GM19035 (cell line): ENCODE data around the gene FEM1B.

Experiments
- ATAC-seq: cut with Tn5 transposase; IDR thresholded peaks from one replicate; pipeline ENCODE4 v1.9.1; 2021; ENCODE audit not compliant: unreplicated experiment

Gene FEM1B

DNA sequence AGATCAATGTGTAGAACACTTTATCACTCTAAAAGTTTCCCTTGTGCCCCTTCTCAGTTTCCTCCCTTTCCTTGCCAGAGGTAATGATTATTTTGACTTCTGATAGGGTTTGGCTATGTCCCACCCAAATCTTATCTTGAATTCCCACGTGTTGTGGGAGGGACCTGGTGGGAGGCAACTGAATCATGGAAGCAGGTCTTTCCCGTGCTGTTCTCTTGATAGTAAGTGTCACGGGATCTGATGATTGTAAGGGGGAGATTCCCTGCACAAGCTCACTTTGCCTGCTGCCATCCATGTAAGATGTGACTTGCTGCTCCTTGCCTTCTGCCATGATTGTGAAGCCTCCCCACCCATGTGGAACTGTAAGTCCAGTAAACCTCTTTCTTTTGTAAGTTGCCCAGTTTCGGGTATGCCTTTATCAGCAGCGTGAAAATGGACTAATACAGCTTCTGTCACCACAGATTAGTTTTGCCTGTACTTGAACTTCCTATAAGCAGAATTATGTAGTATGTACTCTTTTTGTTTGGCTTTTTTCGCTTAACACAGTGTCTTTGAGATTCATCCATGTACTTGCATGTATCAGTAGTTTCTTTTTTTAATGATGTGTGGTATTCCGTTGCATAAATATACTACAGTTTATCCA is 7.2 kb downstream of the FEM1B start:
- no peak for ATAC-seq

- no peak for ATAC-seq
Observed at GRCh38 chr15:68285259-68285980, 7.9 kb downstream of the FEM1B start.

- ATAC-seq, result no peak
Observed at GRCh38 chr15:68286256-68286655, 8.7 kb downstream of the FEM1B start.

GRCh38 chr15:68289057-68289456 is 11.5 kb downstream of the FEM1B start:
- ATAC-seq, result no peak

- ATAC-seq, result no peak
Observed at GRCh38 chr15:68289621-68290352, 12.2 kb downstream of the FEM1B start.

GRCh38 chr15:68290715-68291114 is 13.2 kb downstream of the FEM1B start:
- no peak for ATAC-seq

DNA sequence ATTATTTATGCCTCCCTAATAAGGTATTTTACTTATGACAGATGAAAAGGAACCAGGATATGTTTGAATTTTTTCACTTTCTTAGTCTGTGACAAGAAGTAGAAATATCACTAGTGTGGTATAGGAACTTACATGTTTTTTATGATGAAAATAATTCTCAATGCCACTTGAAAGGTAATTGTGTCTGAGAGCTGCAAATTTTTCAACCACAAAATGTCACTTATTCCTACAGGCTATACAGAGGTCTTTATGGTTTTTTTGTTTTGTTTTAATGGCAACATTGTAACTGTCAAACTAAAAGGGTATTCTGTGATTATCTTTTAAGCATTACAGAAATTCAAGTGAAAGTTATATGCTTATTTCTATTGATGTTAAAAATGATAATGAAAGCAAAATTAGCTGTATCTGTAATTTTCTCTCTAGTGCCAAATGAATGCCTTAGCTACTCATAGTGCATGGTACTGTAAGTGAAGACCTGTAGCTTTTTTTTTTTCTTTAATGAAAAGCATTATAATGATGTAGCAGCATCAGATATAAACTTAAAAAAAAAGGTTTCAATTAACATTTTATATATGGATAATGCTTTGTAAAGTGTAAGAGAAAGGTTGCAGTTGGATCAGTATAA is 14.7 kb downstream of the FEM1B start:
- no peak for ATAC-seq

DNA sequence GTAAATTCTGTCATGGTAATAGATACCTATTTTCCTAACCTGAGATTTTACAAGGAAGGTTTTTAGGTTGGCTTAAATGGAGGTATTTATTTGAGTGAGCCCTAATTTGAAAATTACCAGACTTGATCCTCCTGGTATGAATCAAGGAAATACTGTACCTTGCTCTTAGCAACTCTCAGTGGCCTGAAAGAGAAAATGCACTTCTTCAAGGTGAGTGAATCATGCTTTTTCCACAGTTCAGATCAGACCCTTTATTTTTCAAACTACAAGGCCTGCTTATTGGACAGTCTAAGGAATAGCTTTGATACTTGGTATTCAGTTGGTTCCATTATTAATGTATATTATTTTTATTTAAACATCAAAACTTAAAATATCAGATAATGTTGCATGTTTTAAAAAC is 15.4 kb downstream of the FEM1B start:
- ATAC-seq, result no peak

GRCh38 chr15:68295014-68295805 is 17.7 kb downstream of the FEM1B start:
- ATAC-seq, result no peak

- no peak for ATAC-seq
Observed at GRCh38 chr15:68298336-68298735, 20.8 kb downstream of the FEM1B start.

GRCh38 chr15:68298882-68299381 is 21.4 kb downstream of the FEM1B start:
- peak; percentile 81 for ATAC-seq

DNA sequence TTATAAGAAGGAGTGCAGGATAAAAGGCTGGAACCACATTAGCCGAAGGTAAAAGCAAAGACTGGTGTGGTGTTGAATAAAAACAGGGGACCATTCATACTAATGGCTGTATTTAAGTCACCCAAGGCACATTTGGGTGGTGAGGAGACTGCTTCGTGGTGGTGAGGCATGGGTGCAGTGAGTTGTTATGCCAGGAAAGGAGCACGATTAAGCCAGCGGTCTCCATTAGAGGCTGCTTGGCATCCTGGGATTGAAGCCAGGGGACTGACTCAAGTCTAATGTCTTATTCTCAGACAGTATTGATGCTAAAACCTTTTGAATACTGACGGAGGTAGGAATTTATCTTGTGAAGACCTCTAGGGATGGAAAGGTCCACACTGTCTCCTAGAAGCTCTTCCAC is 21.9 kb downstream of the FEM1B start:
- no peak for ATAC-seq

- no peak for ATAC-seq
Observed at GRCh38 chr15:68300115-68300940, 22.8 kb downstream of the FEM1B start.

GRCh38 chr15:68301301-68301700 is 23.8 kb downstream of the FEM1B start:
- ATAC-seq, result no peak

DNA sequence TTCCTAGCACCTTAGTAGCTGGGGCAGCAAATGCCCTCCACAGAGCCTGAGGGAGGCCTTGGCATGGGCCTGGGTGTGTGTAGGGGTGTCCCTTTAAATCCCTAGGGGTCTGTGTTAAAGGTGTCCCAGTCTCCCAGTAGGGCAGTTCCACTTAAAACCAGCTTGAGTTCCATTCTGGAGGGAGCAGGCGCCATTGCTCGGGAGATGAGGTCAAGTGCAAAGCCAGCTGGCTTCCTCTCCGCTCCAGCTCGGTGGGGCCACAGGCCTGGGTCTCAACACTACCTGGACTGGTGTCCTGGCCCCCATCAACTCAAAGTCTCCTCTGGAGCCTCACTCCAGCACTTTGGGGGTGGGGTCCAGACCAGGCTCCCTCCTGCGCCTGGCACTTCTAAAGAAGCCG is 25.2 kb downstream of the FEM1B start:
- ATAC-seq, result no peak

GRCh38 chr15:68303134-68303533 is 25.6 kb downstream of the FEM1B start:
- no peak for ATAC-seq

- no peak for ATAC-seq
Observed at GRCh38 chr15:68303560-68304436, 26.3 kb downstream of the FEM1B start.

GRCh38 chr15:68304589-68305337 is 27.2 kb downstream of the FEM1B start:
- ATAC-seq, result no peak
